ENCODE results near the gene DPYSL5.
"Not testable (repeated sequence)": the region's sequence is repeated elsewhere in the genome, so short reads cannot be mapped to it uniquely, and the experiment has no call there.

The DPYSL5 gene

GRCh38 chr2:26917135-26917836 lies 69.4 kb downstream of the DPYSL5 start:
- no peak overlapping the region for H3K27ac ChIP-seq
- H3K4me3 ChIP-seq = no peak overlapping the region

GRCh38 chr2:26921323-26921722 lies 73.4 kb downstream of the DPYSL5 start:
- H3K27ac ChIP-seq = no peak overlapping the region

GRCh38 chr2:26922405-26923188 lies 74.7 kb downstream of the DPYSL5 start:
- Histone ChIP-seq H3K27ac (no peak overlapping the region), H3K4me3 (no peak overlapping the region)

More at GRCh38 chr2:26921323-26921722, 73.4 kb downstream of the DPYSL5 start:
- H3K4me3 ChIP-seq = no peak overlapping the region

- not testable (repeated sequence) for H3K27ac ChIP-seq
These were observed 75.2 kb downstream of the DPYSL5 start for GRCh38 chr2:26923189-26923466.

GRCh38 chr2:26924731-26925099 lies 76.8 kb downstream of the DPYSL5 start:
- H3K4me3 ChIP-seq = no peak overlapping the region
- no peak overlapping the region for H3K27ac ChIP-seq

More at GRCh38 chr2:26923189-26923466, 75.2 kb downstream of the DPYSL5 start:
- H3K4me3 ChIP-seq = not testable (repeated sequence)

GRCh38 chr2:26925100-26925791 lies 77.3 kb downstream of the DPYSL5 start:
- H3K4me3 ChIP-seq = no peak overlapping the region
- H3K27ac ChIP-seq = no peak overlapping the region

GRCh38 chr2:26927221-26927620 lies 79.3 kb downstream of the DPYSL5 start:
- H3K27ac ChIP-seq = no peak overlapping the region
- H3K4me3 ChIP-seq = no peak overlapping the region

- H3K4me3 ChIP-seq = no peak overlapping the region
- H3K27ac ChIP-seq = no peak overlapping the region
These were observed 85.0 kb downstream of the DPYSL5 start for GRCh38 chr2:26932974-26933373.

GRCh38 chr2:26933431-26934334 lies 85.8 kb downstream of the DPYSL5 start:
- H3K27ac ChIP-seq = no peak overlapping the region
- no peak overlapping the region for H3K4me3 ChIP-seq

- no peak overlapping the region for H3K4me3 ChIP-seq
- H3K27ac ChIP-seq = no peak overlapping the region
These were observed 86.4 kb downstream of the DPYSL5 start for GRCh38 chr2:26934335-26934724.

GRCh38 chr2:26934985-26935384 lies 87.1 kb downstream of the DPYSL5 start:
- no peak overlapping the region for H3K4me3 ChIP-seq
- H3K27ac ChIP-seq = no peak overlapping the region

- no peak overlapping the region for H3K27ac ChIP-seq
- no peak overlapping the region for H3K4me3 ChIP-seq
These were observed 88.9 kb downstream of the DPYSL5 start for GRCh38 chr2:26936855-26937254.

GRCh38 chr2:26938399-26939118 lies 90.6 kb downstream of the DPYSL5 start:
- Histone ChIP-seq H3K4me3 (no peak overlapping the region), H3K27ac (no peak overlapping the region)

- Histone ChIP-seq H3K4me3 (no peak overlapping the region), H3K27ac (no peak overlapping the region)
These were observed 92.1 kb downstream of the DPYSL5 start for GRCh38 chr2:26940001-26940400.

- H3K27ac ChIP-seq = no peak overlapping the region
- H3K4me3 ChIP-seq = no peak overlapping the region
These were observed 93.6 kb downstream of the DPYSL5 start for GRCh38 chr2:26941486-26941885.

GRCh38 chr2:26942543-26943295 lies 94.8 kb downstream of the DPYSL5 start:
- Histone ChIP-seq H3K27ac (no peak overlapping the region), H3K4me3 (no peak overlapping the region)

- no peak overlapping the region for H3K27ac ChIP-seq
- no peak overlapping the region for H3K4me3 ChIP-seq
These were observed 98.2 kb downstream of the DPYSL5 start for GRCh38 chr2:26945991-26946750.

All from skin epidermis (tissue), 12 donors.